Common myeloid progenitor, CD34-positive (primary cell): ENCODE results near the gene ELK3.

Experiments used
- CTCF ChIA-PET: fragments of 350-600 bp; sonication (Branson Sonifier 250); formaldehyde crosslinking; loops from one replicate; lab custom pipeline; 2021; ENCODE audit warnings: antibody characterized with exemption; lab: Charles Lee
- POLR2A ChIA-PET: fragments of 350-600 bp; sonication (Branson Sonifier 250); formaldehyde crosslinking; loops from one replicate; lab custom pipeline; 2021; ENCODE audit warnings: antibody characterized with exemption; lab: Charles Lee
- DNase-seq, 3 donors: peaks; one replicate each; pipeline versions ENCODE4 v3.0.0 to v3.0.0-alpha.2; 2013
- H3K27ac ChIP-seq, 2 experiments: 1 replicate in 1 of 2; 2 replicates in 1 of 2; pipeline ENCODE4 v1.7.0; 2013; ENCODE audit warnings: inconsistent platforms in 2 of 2, low read length in 2 of 2, mild to moderate bottlenecking in 2 of 2, low read depth in 1 of 2, moderate library complexity in 1 of 2; ENCODE audit not compliant: severe bottlenecking in 2 of 2, insufficient read depth in 1 of 2, poor library complexity in 1 of 2
- H3K27me3 ChIP-seq, 5 experiments: replicated peaks in 2 of 5; 1 replicate in 3 of 5; 2 replicates in 2 of 5; pipeline versions ENCODE4 v1.6.1 to v1.7.0; 2013; ENCODE audit warnings: low read length in 4 of 5, mild to moderate bottlenecking in 2 of 5, moderate library complexity in 2 of 5, inconsistent platforms in 1 of 5; ENCODE audit not compliant: insufficient read depth in 5 of 5, control insufficient read depth in 4 of 5
- H3K36me3 ChIP-seq, 4 experiments: 1 replicate in 2 of 4; 2 replicates in 2 of 4; pipeline versions ENCODE4 v1.6.1 to v1.7.0; 2013; ENCODE audit warnings: low read length in 3 of 4, control low read depth in 1 of 4, mild to moderate bottlenecking in 1 of 4; ENCODE audit not compliant: control insufficient read depth in 4 of 4, insufficient read depth in 4 of 4
- H3K4me1 ChIP-seq, 4 experiments: 1 replicate in 3 of 4; 2 replicates in 1 of 4; pipeline versions ENCODE4 v1.6.1 to v1.7.1; 2013; ENCODE audit warnings: low read length in 3 of 4, mild to moderate bottlenecking in 3 of 4, control low read depth in 1 of 4, inconsistent platforms in 1 of 4, moderate library complexity in 1 of 4; ENCODE audit not compliant: control insufficient read depth in 4 of 4, insufficient read depth in 4 of 4; ENCODE audit errors: control extremely low read depth in 1 of 4
- H3K4me3 ChIP-seq, 7 experiments: 1 replicate in 4 of 7; 2 replicates in 3 of 7; pipeline versions ENCODE4 v1.5.1 to v1.7.0; 2013; ENCODE audit warnings: mild to moderate bottlenecking in 7 of 7, low read length in 6 of 7, moderate library complexity in 6 of 7, inconsistent platforms in 2 of 7, low read depth in 2 of 7, control low read depth in 1 of 7; ENCODE audit not compliant: insufficient read depth in 4 of 7, control insufficient read depth in 1 of 7; ENCODE audit errors: extremely low read depth in 1 of 7
- H3K9me3 ChIP-seq, 5 experiments: 1 replicate in 4 of 5; 2 replicates in 1 of 5; pipeline versions ENCODE4 v1.6.1 to v1.7.1; 2013; ENCODE audit warnings: low read length in 4 of 5, mild to moderate bottlenecking in 2 of 5, inconsistent platforms in 1 of 5, low read depth in 1 of 5, moderate library complexity in 1 of 5; ENCODE audit not compliant: control insufficient read depth in 4 of 5, insufficient read depth in 2 of 5; ENCODE audit errors: control extremely low read depth in 1 of 5
- WGBS: methylation state at CpG from one replicate; pipeline ENCODE4 v1.1.5; 2013; ENCODE audit not compliant: insufficient coverage; 5-methylcytosine and 5-hydroxymethylcytosine counted together

Gene ELK3

DNA sequence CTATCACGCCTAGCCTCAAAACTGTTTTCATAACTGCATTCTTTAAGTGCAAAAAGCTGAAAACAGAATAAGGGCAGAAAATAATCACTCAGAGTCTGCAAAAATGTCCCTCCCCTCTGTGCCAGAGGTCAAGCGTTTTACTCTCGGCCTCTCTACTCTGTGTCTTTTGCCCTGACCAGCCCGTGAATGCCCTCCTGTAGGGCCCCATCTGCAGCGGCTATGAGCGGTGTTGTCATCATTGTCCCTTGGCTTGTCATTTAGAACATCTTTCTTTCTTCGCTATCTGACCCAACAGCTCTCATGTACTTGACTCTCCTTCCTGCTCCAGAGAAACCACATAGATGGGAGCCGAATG, 21.7 kb downstream of the ELK3 start:
- no peak overlapping the region for H3K27ac ChIP-seq
- no peaks in the 10 kb centered on the region for H3K9me3 ChIP-seq
- H3K27me3 ChIP-seq = no peaks in the 10 kb centered on the region
- H3K36me3 ChIP-seq = peaks cover 3 to 32% (median 12%) of the 10 kb centered on the region in 4 experiments
- 91% methylated on average over 8 of the region's 8 CpGs for WGBS
- DNase-seq = no peak
- ChIA-PET CTCF (interaction anchor here (0.7 to 18.1 kb wide), 33 partner anchors 7 to 303 kb away, joined by 3 to 225 read pairs (median 4); no protein-coding TSS in a partner anchor), POLR2A (interaction anchor here (0.9 to 1.6 kb wide), 3 partner anchors 12 to 155 kb away, joined by 3 to 5 read pairs (median 4); no protein-coding TSS in a partner anchor)
- no peak overlapping the region for H3K4me3 ChIP-seq
- peaks cover 26 to 57% (median 54%) of the 10 kb centered on the region in 4 experiments for H3K4me1 ChIP-seq

DNA sequence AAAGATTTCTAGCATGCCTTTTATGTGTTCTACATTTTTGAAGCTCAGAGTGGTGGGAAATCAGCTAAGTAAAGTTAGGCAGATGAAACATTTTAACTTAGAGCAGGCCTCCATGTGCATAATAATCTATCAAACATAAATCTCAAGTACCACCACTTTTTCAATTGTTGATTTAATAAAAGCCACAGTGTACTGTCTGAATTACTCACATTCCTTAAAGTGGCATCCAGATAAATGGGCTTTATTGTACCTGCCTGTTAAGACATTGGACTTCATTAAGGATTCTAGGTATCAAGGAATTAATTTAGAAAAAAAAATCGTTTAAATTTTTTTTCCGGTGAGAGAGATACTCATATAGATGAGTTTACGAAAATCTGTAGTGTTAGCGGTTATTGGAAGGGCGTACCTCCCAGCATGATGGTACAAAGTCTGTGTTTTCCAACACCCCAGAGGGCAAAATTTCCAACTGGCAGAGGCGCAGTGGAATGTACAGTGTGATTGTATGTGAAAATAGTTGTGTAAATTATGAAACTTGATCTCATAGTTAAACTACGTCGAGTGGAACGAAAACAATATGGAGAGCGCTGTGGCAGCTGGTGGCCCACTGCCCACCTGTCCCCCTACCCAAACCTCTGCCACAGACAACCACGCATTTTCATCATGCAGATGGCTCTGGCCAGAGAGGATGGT, 25.0 kb downstream of the ELK3 start:
- H3K9me3 ChIP-seq = peaks cover 0 to 3% (median 0%) of the 10 kb centered on the region in 5 experiments
- no peak overlapping the region for H3K4me3 ChIP-seq
- ChIA-PET POLR2A (no interaction called here), CTCF (interaction anchor here (0.6 to 18.1 kb wide), 5 partner anchors 87 to 715 kb away, joined by 3 to 225 read pairs (median 4); no protein-coding TSS in a partner anchor)
- H3K4me1 ChIP-seq = peaks cover 18 to 43% (median 35%) of the 10 kb centered on the region in 4 experiments
- over 99% methylated on average over 9 of the region's 11 CpGs for WGBS
- peak overlapping the region in 1 of 2 experiments; percentile 3 for H3K27ac ChIP-seq
- H3K36me3 ChIP-seq = peaks cover 5 to 45% (median 31%) of the 10 kb centered on the region in 4 experiments
- no peak for DNase-seq
- no peaks in the 10 kb centered on the region for H3K27me3 ChIP-seq

DNA sequence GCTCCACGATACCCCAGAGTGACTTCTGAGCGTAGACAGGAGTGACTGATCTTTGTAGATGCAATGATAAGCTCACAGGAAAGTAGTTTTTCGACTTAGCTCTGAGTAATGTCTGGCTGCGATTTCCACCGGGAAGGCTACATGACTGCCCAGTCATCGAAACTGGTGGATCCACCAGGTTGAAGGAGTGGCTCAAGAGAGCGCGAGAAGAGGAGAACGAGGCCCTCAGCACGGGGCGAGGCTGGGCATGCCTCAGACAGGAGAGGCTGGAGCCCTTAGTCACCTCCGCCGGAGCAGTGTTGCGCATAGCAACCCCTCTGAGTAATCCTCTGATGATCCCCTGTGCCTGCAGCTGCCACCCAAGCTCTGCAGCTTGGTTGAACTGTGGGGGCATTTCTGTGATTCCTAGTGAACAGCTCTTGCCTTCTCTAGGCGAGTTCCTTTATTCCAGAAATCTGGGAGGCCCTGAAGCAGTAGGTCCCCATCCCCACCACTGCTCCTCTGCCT, 25.6 kb downstream of the ELK3 start:
- POLR2A ChIA-PET = no interaction called here
- Histone ChIP-seq H3K27ac (peak overlapping the region in 1 of 2 experiments; percentile 3), H3K4me1 (peaks cover 19 to 43% (median 33%) of the 10 kb centered on the region in 4 experiments)

DNA sequence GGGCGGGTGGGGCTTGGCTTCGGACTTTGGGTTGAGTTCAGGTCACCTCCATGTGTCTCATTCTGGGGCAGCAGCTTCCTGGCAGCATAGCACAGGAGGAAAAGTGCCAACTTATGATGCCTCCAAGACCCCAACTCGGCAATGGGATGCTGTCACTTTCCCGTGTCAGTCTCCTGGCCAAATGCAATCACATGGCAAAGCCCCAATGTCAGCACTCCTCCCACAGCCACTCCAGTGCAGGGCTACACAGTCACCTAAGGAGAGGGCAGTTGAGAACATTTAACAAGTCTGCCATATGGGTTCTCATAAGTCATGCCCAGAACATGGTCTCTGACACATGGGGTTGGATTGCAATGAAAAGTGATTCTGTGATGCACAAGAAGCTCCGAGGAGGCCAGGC, 26.7 kb downstream of the ELK3 start:
- Histone ChIP-seq H3K27ac (no peak overlapping the region), H3K4me1 (peaks cover 16 to 40% (median 29%) of the 10 kb centered on the region in 4 experiments), H3K36me3 (peaks cover 5 to 58% (median 46%) of the 10 kb centered on the region in 4 experiments), H3K4me3 (no peak overlapping the region), H3K27me3 (no peaks in the 10 kb centered on the region), H3K9me3 (peaks cover 0 to 3% (median 0%) of the 10 kb centered on the region in 5 experiments)
- 75% methylated on average over 5 of the region's 5 CpGs for WGBS
- ChIA-PET POLR2A (interaction anchor here (1.3 kb wide), 1 partner anchor 13 kb away, joined by 3 read pairs; no protein-coding TSS in a partner anchor), CTCF (interaction anchor here (1.2 to 18.1 kb wide), 5 partner anchors 10 to 183 kb away, joined by 3 to 225 read pairs (median 3); no protein-coding TSS in a partner anchor)
- DNase-seq = no peak

More for the DNA sequence above, 25.6 kb downstream of the ELK3 start:
- H3K36me3 ChIP-seq = peaks cover 5 to 50% (median 36%) of the 10 kb centered on the region in 4 experiments
- H3K4me3 ChIP-seq = no peak overlapping the region
- no peak for DNase-seq
- H3K27me3 ChIP-seq = no peaks in the 10 kb centered on the region
- WGBS = 92% methylated on average over 14 of the region's 15 CpGs
- H3K9me3 ChIP-seq = peaks cover 0 to 3% (median 0%) of the 10 kb centered on the region in 5 experiments
- CTCF ChIA-PET = interaction anchor here (0.6 to 18.1 kb wide), 6 partner anchors 26 to 716 kb away, joined by 3 to 225 read pairs (median 4); no protein-coding TSS in a partner anchor

DNA sequence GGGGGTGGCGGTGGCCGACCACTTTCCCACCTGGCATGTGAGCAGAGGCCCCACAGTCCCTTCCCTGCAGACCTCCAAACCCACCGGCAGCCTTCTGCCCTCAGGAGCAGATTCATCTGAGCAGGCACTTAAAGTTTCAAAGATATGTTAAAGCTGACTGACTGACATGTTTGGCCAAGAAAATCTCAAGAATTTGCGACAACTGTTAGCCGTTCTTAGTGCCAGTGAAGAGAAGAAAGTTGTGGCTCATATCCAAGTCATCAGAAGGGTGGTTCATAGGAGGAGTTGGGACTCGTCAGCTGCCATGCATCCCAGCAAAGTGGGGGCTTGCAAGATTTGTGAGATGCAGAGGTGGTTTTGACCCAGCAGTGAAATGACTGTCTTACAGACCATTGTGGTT, 27.2 kb downstream of the ELK3 start:
- H3K4me1 ChIP-seq = peaks cover 16 to 36% (median 28%) of the 10 kb centered on the region in 4 experiments
- H3K36me3 ChIP-seq = peaks cover 6 to 58% (median 47%) of the 10 kb centered on the region in 4 experiments
- H3K27ac ChIP-seq = no peak overlapping the region
- ChIA-PET POLR2A (interaction anchor here (1.3 kb wide), 1 partner anchor 13 kb away, joined by 3 read pairs; no protein-coding TSS in a partner anchor), CTCF (interaction anchor here (1.2 to 18.1 kb wide), 4 partner anchors 10 to 156 kb away, joined by 3 to 225 read pairs (median 4); no protein-coding TSS in a partner anchor)
- H3K27me3 ChIP-seq = no peaks in the 10 kb centered on the region
- no peak for DNase-seq
- no peak overlapping the region for H3K4me3 ChIP-seq
- WGBS = 98% methylated on average over 6 of the region's 6 CpGs
- peaks cover 0 to 3% (median 0%) of the 10 kb centered on the region in 5 experiments for H3K9me3 ChIP-seq

DNA sequence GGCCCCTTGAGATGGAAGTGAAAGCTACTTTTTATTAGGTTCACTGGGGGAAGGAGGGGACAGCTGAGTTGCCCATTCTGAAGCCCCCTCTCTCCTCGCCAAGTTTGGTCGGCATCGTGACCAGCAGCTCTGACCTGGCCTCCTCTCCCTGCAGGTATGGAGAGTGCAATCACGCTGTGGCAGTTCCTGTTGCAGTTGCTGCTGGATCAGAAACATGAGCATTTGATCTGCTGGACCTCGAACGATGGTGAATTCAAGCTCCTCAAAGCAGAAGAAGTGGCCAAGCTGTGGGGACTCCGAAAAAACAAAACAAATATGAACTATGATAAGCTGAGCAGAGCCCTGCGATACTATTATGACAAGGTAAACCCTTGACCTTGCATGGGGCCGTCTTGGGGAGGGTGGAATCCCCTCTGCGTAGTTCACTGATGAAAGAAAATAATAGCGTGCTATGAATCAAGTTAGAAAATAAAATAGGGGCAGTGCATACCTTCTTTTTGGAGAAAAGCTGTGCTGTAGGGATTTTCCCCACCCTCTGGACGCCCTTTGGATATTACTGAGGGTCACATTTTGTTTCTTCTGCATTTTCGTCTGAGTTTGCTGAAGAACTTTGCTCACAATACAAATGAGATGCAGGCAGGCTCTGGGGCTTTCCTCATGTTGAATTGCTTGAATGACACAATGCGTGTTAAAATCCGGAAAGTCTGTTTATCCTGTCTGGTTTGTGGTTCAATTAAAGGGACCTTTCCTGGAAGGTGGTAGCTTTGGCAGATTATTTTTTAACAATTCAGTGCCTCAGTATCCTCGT, 29.4 kb downstream of the ELK3 start:
- ChIA-PET POLR2A (interaction anchor here (0.6 kb wide), 1 partner anchor 262 kb away, joined by 4 read pairs; no protein-coding TSS in a partner anchor), CTCF (interaction anchor here (0.9 to 18.1 kb wide), 4 partner anchors 8 to 282 kb away, joined by 3 to 225 read pairs (median 4); no protein-coding TSS in a partner anchor)
- Histone ChIP-seq H3K27ac (no peak overlapping the region), H3K27me3 (no peaks in the 10 kb centered on the region), H3K36me3 (peaks cover 10 to 71% (median 53%) of the 10 kb centered on the region in 4 experiments), H3K4me1 (peaks cover 16 to 30% (median 24%) of the 10 kb centered on the region in 4 experiments), H3K9me3 (peaks cover 0 to 3% (median 0%) of the 10 kb centered on the region in 5 experiments), H3K4me3 (no peak overlapping the region)
- WGBS = 90% methylated on average over 14 of the region's 16 CpGs
- DNase-seq = peak in 2 of 3 donors; percentile 45 to 90
